ENCODE results near the gene TGFA. TPM values are rescaled to one million over a fixed set of nuclear protein-coding genes. Genes with fewer than 3 reads are reported as not detected.
A peak's percentile ranks its signal among the peaks of the same experiment; 100 is the strongest.

TGFA gene
- total RNA-seq, 1 experiment from 2014 or later = 7.8 TPM

GRCh38 chr2:70505613-70506391 is 47.8 kb downstream of the TGFA start:
- Histone ChIP-seq H3K4me3 (no peak overlapping the region), H3K4me1 (no peaks in the 10 kb centered on the region), H3K9me3 (replicated peaks) (no peaks in the 10 kb centered on the region), H3K27ac (no peak overlapping the region), H3K36me3 (no peaks in the 10 kb centered on the region), H3K27me3 (no peaks in the 10 kb centered on the region)
- no peak for DNase-seq

GRCh38 chr2:70504750-70505149 is 48.9 kb downstream of the TGFA start:
- H3K9me3 ChIP-seq (replicated peaks) = no peaks in the 10 kb centered on the region
- no peaks in the 10 kb centered on the region for H3K36me3 ChIP-seq
- no peak for DNase-seq
- no peaks in the 10 kb centered on the region for H3K4me1 ChIP-seq
- no peaks in the 10 kb centered on the region for H3K27me3 ChIP-seq
- H3K4me3 ChIP-seq = no peak overlapping the region
- no peak overlapping the region for H3K27ac ChIP-seq

- no peak overlapping the region for H3K27ac ChIP-seq
- H3K4me1 ChIP-seq = no peaks in the 10 kb centered on the region
- DNase-seq = no peak
- no peaks in the 10 kb centered on the region for H3K27me3 ChIP-seq
- H3K4me3 ChIP-seq = no peak overlapping the region
- H3K36me3 ChIP-seq = no peaks in the 10 kb centered on the region
- H3K9me3 ChIP-seq (replicated peaks) = no peaks in the 10 kb centered on the region
These were observed 49.7 kb downstream of the TGFA start for GRCh38 chr2:70503896-70504295.

GRCh38 chr2:70501728-70502127 is 51.9 kb downstream of the TGFA start:
- H3K27ac ChIP-seq = no peak overlapping the region
- no peak overlapping the region for H3K4me3 ChIP-seq
- no peaks in the 10 kb centered on the region for H3K36me3 ChIP-seq
- no peaks in the 10 kb centered on the region for H3K27me3 ChIP-seq
- H3K9me3 ChIP-seq (replicated peaks) = no peaks in the 10 kb centered on the region
- H3K4me1 ChIP-seq = no peaks in the 10 kb centered on the region
- DNase-seq = no peak

- Histone ChIP-seq H3K36me3 (no peaks in the 10 kb centered on the region), H3K27ac (no peak overlapping the region), H3K4me1 (no peaks in the 10 kb centered on the region), H3K9me3 (replicated peaks) (no peaks in the 10 kb centered on the region), H3K4me3 (no peak overlapping the region), H3K27me3 (no peaks in the 10 kb centered on the region)
- no peak for DNase-seq
These were observed 52.4 kb downstream of the TGFA start for GRCh38 chr2:70501215-70501614.

GRCh38 chr2:70499253-70499652 is 54.4 kb downstream of the TGFA start:
- no peak overlapping the region for H3K27ac ChIP-seq
- H3K4me1 ChIP-seq = no peaks in the 10 kb centered on the region
- no peak overlapping the region for H3K4me3 ChIP-seq
- no peak for DNase-seq
- H3K27me3 ChIP-seq = no peaks in the 10 kb centered on the region
- H3K9me3 ChIP-seq (replicated peaks) = no peaks in the 10 kb centered on the region
- no peaks in the 10 kb centered on the region for H3K36me3 ChIP-seq

GRCh38 chr2:70498528-70498927 is 55.1 kb downstream of the TGFA start:
- no peaks in the 10 kb centered on the region for H3K27me3 ChIP-seq

GRCh38 chr2:70498054-70498453 is 55.6 kb downstream of the TGFA start:
- no peaks in the 10 kb centered on the region for H3K36me3 ChIP-seq
- no peaks in the 10 kb centered on the region for H3K27me3 ChIP-seq
- no peaks in the 10 kb centered on the region for H3K9me3 ChIP-seq (replicated peaks)
- H3K4me1 ChIP-seq = no peaks in the 10 kb centered on the region
- H3K4me3 ChIP-seq = no peak overlapping the region
- no peak overlapping the region for H3K27ac ChIP-seq
- DNase-seq = peak in 1 of 2 experiments; percentile 17

More at GRCh38 chr2:70498528-70498927, 55.1 kb downstream of the TGFA start:
- no peak overlapping the region for H3K4me3 ChIP-seq
- no peak overlapping the region for H3K27ac ChIP-seq
- no peaks in the 10 kb centered on the region for H3K4me1 ChIP-seq
- DNase-seq = no peak
- H3K36me3 ChIP-seq = no peaks in the 10 kb centered on the region
- no peaks in the 10 kb centered on the region for H3K9me3 ChIP-seq (replicated peaks)

- Histone ChIP-seq H3K36me3 (no peaks in the 10 kb centered on the region), H3K4me3 (no peak overlapping the region), H3K9me3 (replicated peaks) (no peaks in the 10 kb centered on the region), H3K27me3 (no peaks in the 10 kb centered on the region), H3K4me1 (no peaks in the 10 kb centered on the region), H3K27ac (no peak overlapping the region)
- no peak for DNase-seq
These were observed 56.8 kb downstream of the TGFA start for GRCh38 chr2:70496819-70497218.

GRCh38 chr2:70494293-70494886 is 59.2 kb downstream of the TGFA start:
- Histone ChIP-seq H3K9me3 (replicated peaks) (no peaks in the 10 kb centered on the region), H3K27ac (no peak overlapping the region), H3K27me3 (no peaks in the 10 kb centered on the region), H3K4me3 (no peak overlapping the region), H3K36me3 (no peaks in the 10 kb centered on the region), H3K4me1 (no peaks in the 10 kb centered on the region)
- DNase-seq = no peak

- no peaks in the 10 kb centered on the region for H3K4me1 ChIP-seq
- no peak overlapping the region for H3K4me3 ChIP-seq
- no peaks in the 10 kb centered on the region for H3K36me3 ChIP-seq
- no peaks in the 10 kb centered on the region for H3K27me3 ChIP-seq
- no peak overlapping the region for H3K27ac ChIP-seq
- no peaks in the 10 kb centered on the region for H3K9me3 ChIP-seq (replicated peaks)
- DNase-seq = no peak
These were observed 63.2 kb downstream of the TGFA start for GRCh38 chr2:70490381-70490780.

GRCh38 chr2:70489165-70489564 is 64.5 kb downstream of the TGFA start:
- no peak for DNase-seq
- Histone ChIP-seq H3K9me3 (replicated peaks) (no peaks in the 10 kb centered on the region), H3K4me3 (no peak overlapping the region)

GRCh38 chr2:70484086-70484485 is 69.5 kb downstream of the TGFA start:
- Histone ChIP-seq H3K27me3 (no peaks in the 10 kb centered on the region), H3K36me3 (no peaks in the 10 kb centered on the region), H3K4me3 (no peak overlapping the region), H3K27ac (no peak overlapping the region), H3K9me3 (replicated peaks) (no peaks in the 10 kb centered on the region), H3K4me1 (no peaks in the 10 kb centered on the region)
- no peak for DNase-seq

More at GRCh38 chr2:70489165-70489564, 64.5 kb downstream of the TGFA start:
- no peak overlapping the region for H3K27ac ChIP-seq
- H3K27me3 ChIP-seq = no peaks in the 10 kb centered on the region
- H3K36me3 ChIP-seq = no peaks in the 10 kb centered on the region
- H3K4me1 ChIP-seq = no peaks in the 10 kb centered on the region

- no peak overlapping the region for H3K4me3 ChIP-seq
- H3K4me1 ChIP-seq = no peaks in the 10 kb centered on the region
- no peaks in the 10 kb centered on the region for H3K9me3 ChIP-seq (replicated peaks)
- no peaks in the 10 kb centered on the region for H3K27me3 ChIP-seq
- H3K27ac ChIP-seq = no peak overlapping the region
- no peak for DNase-seq
- H3K36me3 ChIP-seq = no peaks in the 10 kb centered on the region
These were observed 71.2 kb downstream of the TGFA start for GRCh38 chr2:70482401-70482800.

- H3K36me3 ChIP-seq = no peaks in the 10 kb centered on the region
- DNase-seq = no peak
- no peaks in the 10 kb centered on the region for H3K27me3 ChIP-seq
- no peaks in the 10 kb centered on the region for H3K4me1 ChIP-seq
- H3K9me3 ChIP-seq (replicated peaks) = no peaks in the 10 kb centered on the region
- H3K27ac ChIP-seq = no peak overlapping the region
- H3K4me3 ChIP-seq = no peak overlapping the region
These were observed 73.2 kb downstream of the TGFA start for GRCh38 chr2:70480468-70480867.

- Histone ChIP-seq H3K36me3 (no peaks in the 10 kb centered on the region), H3K27me3 (no peaks in the 10 kb centered on the region), H3K9me3 (replicated peaks) (no peaks in the 10 kb centered on the region), H3K4me3 (no peak overlapping the region), H3K4me1 (no peaks in the 10 kb centered on the region), H3K27ac (no peak overlapping the region)
- no peak for DNase-seq
These were observed 73.8 kb downstream of the TGFA start for GRCh38 chr2:70479816-70480215.
